ENCODE measurements around the gene ERP29. TPM values are rescaled to one million over a fixed set of nuclear protein-coding genes. Genes with fewer than 3 reads are reported as not detected.
"Not testable (repeated sequence)": the region's sequence is repeated elsewhere in the genome, so short reads cannot be mapped to it uniquely, and the experiment has no call there.

ERP29 gene
- polyA plus RNA-seq, 1 donor from 2014 or later = 159 TPM

DNA sequence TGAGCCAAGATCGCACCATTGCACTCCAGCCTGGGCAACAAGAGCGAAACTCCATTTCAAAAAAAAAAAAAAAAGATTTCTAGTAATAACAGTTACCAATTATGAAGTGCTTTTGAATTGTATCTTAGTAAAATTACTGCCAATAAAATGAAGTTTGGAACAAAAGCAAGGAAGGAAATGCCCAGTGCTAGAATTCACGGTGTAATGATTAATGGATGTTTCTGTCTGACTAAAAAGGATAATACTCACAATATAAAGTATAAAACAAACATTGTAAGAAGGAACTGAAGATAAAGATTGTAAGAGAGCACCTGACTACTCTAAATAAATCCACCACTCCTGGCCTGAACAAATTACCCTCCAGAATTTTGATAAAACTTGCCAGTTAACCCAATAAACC, 4.3 kb upstream of the ERP29 start:
- H4K20me1 ChIP-seq (ENCODE audit: insufficient read depth) = no peaks in the 10 kb centered on the region
- no peak for TF ChIP-seq EZH2 (IDR thresholded peaks at IDR 0.05; ENCODE audit: borderline replicate concordance, insufficient read depth, low read length, poor library complexity, severe bottlenecking)
- TF ChIP-seq EP300 (conservative IDR thresholded peaks at IDR 0.05; ENCODE audit: poor library complexity, severe bottlenecking) = no peak
- TF ChIP-seq RAD21 (conservative IDR thresholded peaks at IDR 0.05) = no peak
- TF ChIP-seq, protein P1, sequence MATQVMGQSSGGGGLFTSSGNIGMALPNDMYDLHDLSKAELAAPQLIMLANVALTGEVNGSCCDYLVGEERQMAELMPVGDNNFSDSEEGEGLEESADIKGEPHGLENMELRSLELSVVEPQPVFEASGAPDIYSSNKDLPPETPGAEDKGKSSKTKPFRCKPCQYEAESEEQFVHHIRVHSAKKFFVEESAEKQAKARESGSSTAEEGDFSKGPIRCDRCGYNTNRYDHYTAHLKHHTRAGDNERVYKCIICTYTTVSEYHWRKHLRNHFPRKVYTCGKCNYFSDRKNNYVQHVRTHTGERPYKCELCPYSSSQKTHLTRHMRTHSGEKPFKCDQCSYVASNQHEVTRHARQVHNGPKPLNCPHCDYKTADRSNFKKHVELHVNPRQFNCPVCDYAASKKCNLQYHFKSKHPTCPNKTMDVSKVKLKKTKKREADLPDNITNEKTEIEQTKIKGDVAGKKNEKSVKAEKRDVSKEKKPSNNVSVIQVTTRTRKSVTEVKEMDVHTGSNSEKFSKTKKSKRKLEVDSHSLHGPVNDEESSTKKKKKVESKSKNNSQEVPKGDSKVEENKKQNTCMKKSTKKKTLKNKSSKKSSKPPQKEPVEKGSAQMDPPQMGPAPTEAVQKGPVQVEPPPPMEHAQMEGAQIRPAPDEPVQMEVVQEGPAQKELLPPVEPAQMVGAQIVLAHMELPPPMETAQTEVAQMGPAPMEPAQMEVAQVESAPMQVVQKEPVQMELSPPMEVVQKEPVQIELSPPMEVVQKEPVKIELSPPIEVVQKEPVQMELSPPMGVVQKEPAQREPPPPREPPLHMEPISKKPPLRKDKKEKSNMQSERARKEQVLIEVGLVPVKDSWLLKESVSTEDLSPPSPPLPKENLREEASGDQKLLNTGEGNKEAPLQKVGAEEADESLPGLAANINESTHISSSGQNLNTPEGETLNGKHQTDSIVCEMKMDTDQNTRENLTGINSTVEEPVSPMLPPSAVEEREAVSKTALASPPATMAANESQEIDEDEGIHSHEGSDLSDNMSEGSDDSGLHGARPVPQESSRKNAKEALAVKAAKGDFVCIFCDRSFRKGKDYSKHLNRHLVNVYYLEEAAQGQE (IDR thresholded peaks at IDR 0.05; ENCODE audit: borderline replicate concordance) = no peak
- peaks cover 3% of the 10 kb centered on the region for H3F3A ChIP-seq (ENCODE audit: insufficient read depth, low read length, poor library complexity, severe bottlenecking)
- no peak overlapping the region for H3K4me3 ChIP-seq (ENCODE audit: low read length)
- H3K9me2 ChIP-seq (ENCODE audit: insufficient read depth, low read length) = no peaks in the 10 kb centered on the region
- no peak overlapping the region for H2AFZ ChIP-seq (ENCODE audit: low read depth, low read length)
- no peak overlapping the region for H3K4me2 ChIP-seq (ENCODE audit: low read length)
- no peak overlapping the region for H3K27ac ChIP-seq (ENCODE audit: low read length)
- H3K27me3 ChIP-seq (ENCODE audit: insufficient read depth, low read depth, low read length) = no peaks in the 10 kb centered on the region
- H3K36me3 ChIP-seq (ENCODE audit: insufficient read depth, low read length) = no peaks in the 10 kb centered on the region
- H3K79me2 ChIP-seq (replicated peaks; ENCODE audit: insufficient read depth, low read length) = no peaks in the 10 kb centered on the region
- H3K9me3 ChIP-seq (ENCODE audit: low read length) = no peaks in the 10 kb centered on the region
- no peak overlapping the region for H3K9ac ChIP-seq (ENCODE audit: low read length)

DNA sequence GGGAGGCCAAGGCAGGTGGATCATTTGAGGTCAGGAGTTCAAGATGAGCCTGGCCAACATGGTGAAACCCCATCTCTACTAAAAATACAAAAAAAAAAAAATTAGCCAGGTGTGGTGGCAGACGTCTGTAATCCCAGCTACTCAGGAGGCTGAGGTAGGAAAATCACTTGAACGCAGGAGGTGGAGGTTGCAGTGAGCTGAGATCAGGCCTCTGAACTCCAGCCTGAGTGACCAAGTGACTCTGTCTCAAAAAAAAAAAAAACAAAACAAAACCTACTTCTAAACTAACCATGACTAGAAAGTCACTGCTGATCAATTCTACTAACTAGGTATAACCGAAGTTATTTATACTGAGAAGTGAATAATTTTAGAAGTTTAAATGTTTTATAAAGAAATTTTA, 3.6 kb upstream of the ERP29 start:
- not testable (repeated sequence) for H3K27ac ChIP-seq (ENCODE audit: low read length); H4K20me1 ChIP-seq (ENCODE audit: insufficient read depth); H3K79me2 ChIP-seq (replicated peaks; ENCODE audit: insufficient read depth, low read length); H3K27me3 ChIP-seq (ENCODE audit: insufficient read depth, low read depth, low read length); H3K9me3 ChIP-seq (ENCODE audit: low read length); H3K9ac ChIP-seq (ENCODE audit: low read length); H3K9me2 ChIP-seq (ENCODE audit: insufficient read depth, low read length); H3F3A ChIP-seq (ENCODE audit: insufficient read depth, low read length, poor library complexity, severe bottlenecking); H3K4me2 ChIP-seq (ENCODE audit: low read length); H3K4me3 ChIP-seq (ENCODE audit: low read length); H2AFZ ChIP-seq (ENCODE audit: low read depth, low read length); H3K36me3 ChIP-seq (ENCODE audit: insufficient read depth, low read length)

DNA sequence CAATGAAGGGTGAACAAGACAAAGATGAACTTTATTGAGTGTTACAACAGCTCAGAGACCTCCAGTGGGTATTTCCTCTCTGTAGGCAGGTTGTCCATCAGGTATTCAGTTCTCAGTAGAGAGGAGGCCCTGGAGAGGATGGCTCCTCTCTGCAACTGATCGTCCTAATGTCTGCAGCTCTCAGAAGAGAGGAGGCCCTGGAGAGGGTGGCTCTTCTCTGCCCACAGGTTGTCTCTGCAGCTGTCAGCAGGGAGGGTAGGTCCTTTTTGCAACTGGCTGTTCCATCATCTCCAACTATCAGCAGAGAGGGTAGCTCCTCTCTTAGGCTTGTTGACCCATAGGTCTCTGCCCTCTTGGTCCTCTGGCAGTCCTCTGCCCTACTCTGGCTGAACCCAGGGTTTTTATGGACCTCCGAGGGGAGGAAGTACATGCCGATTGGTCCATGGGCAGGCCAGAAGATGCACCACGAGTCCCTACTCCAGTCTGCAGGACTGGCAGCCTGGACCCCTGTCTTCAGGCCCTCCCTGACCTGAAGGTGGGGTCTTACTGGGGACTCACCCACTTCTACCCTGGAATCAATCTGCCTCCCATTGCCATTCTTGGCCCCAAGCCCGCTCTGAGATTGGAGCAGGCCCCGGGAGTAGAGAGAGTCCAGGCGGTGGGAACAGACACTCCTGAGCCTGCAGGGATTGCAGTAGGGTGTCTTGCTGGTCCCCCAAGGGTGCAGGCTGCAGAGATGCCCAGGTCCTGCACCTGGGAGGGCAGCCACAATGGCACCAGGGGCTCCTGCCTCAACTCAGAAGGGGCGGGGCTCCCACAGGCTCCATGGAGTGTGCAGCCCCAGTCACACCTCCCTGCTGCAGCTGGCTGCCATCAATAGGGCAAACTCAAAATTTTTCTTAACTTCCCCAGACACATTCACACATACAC, 2.5 kb upstream of the ERP29 start:
- Histone ChIP-seq H3K9ac (ENCODE audit: low read length) (no peak overlapping the region), H3K9me2 (ENCODE audit: insufficient read depth, low read length) (no peaks in the 10 kb centered on the region), H3F3A (ENCODE audit: insufficient read depth, low read length, poor library complexity, severe bottlenecking) (peaks cover 3% of the 10 kb centered on the region), H3K4me3 (ENCODE audit: low read length) (no peak overlapping the region), H3K27ac (ENCODE audit: low read length) (no peak overlapping the region), H2AFZ (ENCODE audit: low read depth, low read length) (no peak overlapping the region), H3K9me3 (ENCODE audit: low read length) (no peaks in the 10 kb centered on the region), H3K27me3 (ENCODE audit: insufficient read depth, low read depth, low read length) (no peaks in the 10 kb centered on the region), H3K4me2 (ENCODE audit: low read length) (no peak overlapping the region), H3K36me3 (ENCODE audit: insufficient read depth, low read length) (peaks cover 1% of the 10 kb centered on the region), H3K79me2 (replicated peaks; ENCODE audit: insufficient read depth, low read length) (peaks cover 4% of the 10 kb centered on the region), H4K20me1 (ENCODE audit: insufficient read depth) (no peaks in the 10 kb centered on the region)
- no peak for TF ChIP-seq EZH2 (IDR thresholded peaks at IDR 0.05; ENCODE audit: borderline replicate concordance, insufficient read depth, low read length, poor library complexity, severe bottlenecking)
- no peak for TF ChIP-seq MXI1 (conservative IDR thresholded peaks at IDR 0.05; ENCODE audit: poor library complexity, severe bottlenecking)
- TF ChIP-seq, protein P1 (IDR thresholded peaks at IDR 0.05; ENCODE audit: borderline replicate concordance) = no peak
- no peak for TF ChIP-seq POLR2AphosphoS5 (IDR thresholded peaks at IDR 0.05)
- TF ChIP-seq SMC3 (conservative IDR thresholded peaks at IDR 0.05; ENCODE audit: poor library complexity) = no peak
- TF ChIP-seq EP300 (conservative IDR thresholded peaks at IDR 0.05; ENCODE audit: poor library complexity, severe bottlenecking) = no peak

All from neural cell (in vitro differentiated cells).